Measurements from ENCODE around the gene PSMD2.

- TF ChIP-seq CTCF (IDR thresholded peaks at IDR 0.05) (no peak), POLR2A (IDR thresholded peaks at IDR 0.05) (no peak)
Observed at GRCh38 chr3:184350618-184351017, 51.6 kb downstream of the PSMD2 start.

Data from heart left ventricle (tissue), 13 donors.